OCI-LY7 (cell line): ENCODE data around the gene KIF27. TPM values are rescaled to one million over a fixed set of nuclear protein-coding genes. Genes with fewer than 3 reads are reported as not detected.
A peak's percentile ranks its signal among the peaks of the same experiment; 100 is the strongest.
"Not testable (repeated sequence)": the region's sequence is repeated elsewhere in the genome, so short reads cannot be mapped to it uniquely, and the experiment has no call there.

ENCODE experiments used
- BruUV-seq: library from RNA; stranded (reverse); fragments of 400-500 nt; replicated peaks from 2 replicates; lab custom pipeline; 2021; lab: Mats Ljungman, UMichigan
- CTCF ChIA-PET: fragments of 300-600 bp; sonication (Branson Sonifier 250); formaldehyde crosslinking; loops from one replicate; lab custom pipeline; 2022; ENCODE audit warnings: antibody characterized with exemption; ENCODE audit not compliant: unreplicated experiment; lab: Charles Lee
- POLR2A ChIA-PET: fragments of 300-600 bp; sonication (Branson Sonifier 250); formaldehyde crosslinking; loops from one replicate; lab custom pipeline; 2022; ENCODE audit warnings: antibody characterized with exemption; lab: Charles Lee
- DNase-seq: peaks from one replicate; pipeline ENCODE4 v3.0.0-alpha.2; 2015; ENCODE audit warnings: low spot score
- H2AFZ ChIP-seq: fragments of 200-600 bp; sonication (generic), shearing (Covaris generic); 2 replicates; pipeline ENCODE4 v1.6.1; 2014; ENCODE audit warnings: mild to moderate bottlenecking, antibody characterized with exemption, low read length, moderate library complexity
- H3K27ac ChIP-seq: fragments of 200-600 bp; sonication (generic); 2 replicates; pipeline ENCODE4 v1.5.1; 2014; ENCODE audit warnings: mixed run types, low read depth, mild to moderate bottlenecking, moderate library complexity, low read length, inconsistent platforms; ENCODE audit not compliant: poor library complexity, severe bottlenecking
- H3K36me3 ChIP-seq: fragments of 200-600 bp; sonication (generic); 2 replicates; pipeline ENCODE4 v1.6.1; 2014; ENCODE audit warnings: mild to moderate bottlenecking, antibody characterized with exemption, low read length, moderate library complexity, mixed read lengths; ENCODE audit not compliant: insufficient read depth
- H3K4me1 ChIP-seq: fragments of 200-600 bp; sonication (generic); 2 replicates; pipeline ENCODE4 v1.5.1; 2014; ENCODE audit warnings: mild to moderate bottlenecking, low read length; ENCODE audit not compliant: insufficient read depth, poor library complexity, severe bottlenecking
- H3K4me2 ChIP-seq: fragments of 200-600 bp; sonication (generic); 2 replicates; pipeline ENCODE4 v1.6.1; 2014; ENCODE audit warnings: mild to moderate bottlenecking, low read length
- H3K4me3 ChIP-seq: fragments of 200-600 bp; sonication (generic); 2 replicates; pipeline ENCODE4 v1.5.1; 2014; ENCODE audit warnings: mild to moderate bottlenecking, low read depth, low read length; ENCODE audit not compliant: poor library complexity, severe bottlenecking
- H3K79me2 ChIP-seq: fragments of 200-600 bp; sonication (generic); 2 replicates; pipeline ENCODE4 v1.6.1; 2016; ENCODE audit warnings: low read depth, mild to moderate bottlenecking, low read length, moderate library complexity, mixed read lengths; ENCODE audit not compliant: insufficient read depth
- H3K9me2 ChIP-seq: fragments of 200-600 bp; sonication (generic); 2 replicates; pipeline ENCODE4 v1.6.1; 2016; ENCODE audit warnings: mild to moderate bottlenecking, low read length, mixed read lengths; ENCODE audit not compliant: insufficient read depth
- H3K9me3 ChIP-seq: fragments of 200-600 bp; sonication (generic); 2 replicates; pipeline ENCODE4 v1.6.1; 2014; ENCODE audit warnings: mild to moderate bottlenecking, mixed run types, low read length, mixed read lengths
- H4K20me1 ChIP-seq: fragments of 200-600 bp; sonication (generic); 2 replicates; pipeline ENCODE4 v1.6.1; 2014; ENCODE audit warnings: mild to moderate bottlenecking, antibody characterized with exemption, low read length, moderate library complexity, mixed read lengths; ENCODE audit not compliant: insufficient read depth
- EZH2phosphoT487 ChIP-seq: fragments of 200-600 bp; sonication (generic); IDR thresholded peaks from 2 replicates; pipeline ENCODE4 v1.6.1; 2018; ENCODE audit warnings: low read depth, borderline replicate concordance, mild to moderate bottlenecking, mixed run types, antibody characterized with exemption, low read length, moderate library complexity, mixed read lengths
- intact Hi-C: fragments of 100-400 bp; cut with micrococcal nuclease; formaldehyde crosslinking; loops from one replicate; pipeline ENCODE4 v1.10.0; 2022; ENCODE audit not compliant: unreplicated experiment
- total RNA-seq, 2 experiments: library from RNA; depleted of rRNA in 1 of 2; stranded (reverse); fragments of >200 nt in 1 of 2; shearing (Covaris generic) in 1 of 2; gene quantifications; 2 replicates each; pipeline ENCODE4 v1.2.3, GENCODE V29; 2014 to 2022
- TF ChIP-seq, protein P1 (sequence below): fragments of 200-600 bp; sonication (generic); conservative IDR thresholded peaks from 2 replicates; pipeline ENCODE4 v1.5.1; 2014; ENCODE audit warnings: mild to moderate bottlenecking, antibody characterized with exemption, low read length, moderate library complexity, mixed read lengths

KIF27 gene
- total RNA-seq, 2 experiments from 2014 or later: 5.6 to 7.3 TPM

DNA sequence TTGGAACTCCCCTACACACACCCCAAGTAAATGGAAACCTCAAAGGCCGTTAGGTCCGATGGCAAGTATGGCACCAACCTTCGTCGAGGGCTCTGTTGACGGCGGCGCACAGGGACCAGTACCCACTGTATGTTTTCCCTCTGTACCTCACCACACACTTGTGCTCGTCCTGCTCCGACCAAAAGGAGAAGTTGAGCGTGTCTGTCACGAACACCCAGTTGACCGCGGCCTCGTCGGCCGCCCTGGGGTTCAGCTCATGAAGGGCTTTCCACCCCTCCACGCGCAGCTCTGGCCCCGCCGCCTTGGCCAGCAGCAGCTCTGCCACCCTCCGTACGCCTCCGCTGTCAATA, 34.8 kb upstream of the KIF27 start:
- Histone ChIP-seq H3K4me2 (peak overlapping the region; percentile 90), H3K27ac (peak overlapping the region; percentile 44), H3K4me3 (peak overlapping the region; percentile 78), H3K4me1 (peaks cover 17% of the 10 kb centered on the region), H2AFZ (peak overlapping the region; percentile 81), H3K36me3 (no peaks in the 10 kb centered on the region; the same call in none of the 2 replicates), H3K9me3 (no peaks in the 10 kb centered on the region), H4K20me1 (no peaks in the 10 kb centered on the region), H3K9me2 (no peaks in the 10 kb centered on the region), H3K79me2 (peaks cover 10% of the 10 kb centered on the region; the same call in 1 of the 2 replicates)
- TF ChIP-seq EZH2phosphoT487: no peak
- TF ChIP-seq, protein P1, sequence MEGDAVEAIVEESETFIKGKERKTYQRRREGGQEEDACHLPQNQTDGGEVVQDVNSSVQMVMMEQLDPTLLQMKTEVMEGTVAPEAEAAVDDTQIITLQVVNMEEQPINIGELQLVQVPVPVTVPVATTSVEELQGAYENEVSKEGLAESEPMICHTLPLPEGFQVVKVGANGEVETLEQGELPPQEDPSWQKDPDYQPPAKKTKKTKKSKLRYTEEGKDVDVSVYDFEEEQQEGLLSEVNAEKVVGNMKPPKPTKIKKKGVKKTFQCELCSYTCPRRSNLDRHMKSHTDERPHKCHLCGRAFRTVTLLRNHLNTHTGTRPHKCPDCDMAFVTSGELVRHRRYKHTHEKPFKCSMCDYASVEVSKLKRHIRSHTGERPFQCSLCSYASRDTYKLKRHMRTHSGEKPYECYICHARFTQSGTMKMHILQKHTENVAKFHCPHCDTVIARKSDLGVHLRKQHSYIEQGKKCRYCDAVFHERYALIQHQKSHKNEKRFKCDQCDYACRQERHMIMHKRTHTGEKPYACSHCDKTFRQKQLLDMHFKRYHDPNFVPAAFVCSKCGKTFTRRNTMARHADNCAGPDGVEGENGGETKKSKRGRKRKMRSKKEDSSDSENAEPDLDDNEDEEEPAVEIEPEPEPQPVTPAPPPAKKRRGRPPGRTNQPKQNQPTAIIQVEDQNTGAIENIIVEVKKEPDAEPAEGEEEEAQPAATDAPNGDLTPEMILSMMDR: no peak
- peak; percentile 38 for DNase-seq
- no TSS peak for BruUV-seq
- intact Hi-C loops: no loop called here
- POLR2A ChIA-PET: no interaction called here
- CTCF ChIA-PET: no interaction called here

GRCh38 chr9:83948096-83948495, 26.9 kb upstream of the KIF27 start:
- H2AFZ ChIP-seq, H3K79me2 ChIP-seq, BruUV-seq, H4K20me1 ChIP-seq, DNase-seq, POLR2A ChIA-PET, H3K9me2 ChIP-seq, H3K4me3 ChIP-seq, H3K4me2 ChIP-seq, intact Hi-C loops, CTCF ChIA-PET, H3K9me3 ChIP-seq, H3K27ac ChIP-seq, H3K4me1 ChIP-seq: not testable (repeated sequence)
- H3K36me3 ChIP-seq: peaks cover 17% of the 10 kb centered on the region

DNA sequence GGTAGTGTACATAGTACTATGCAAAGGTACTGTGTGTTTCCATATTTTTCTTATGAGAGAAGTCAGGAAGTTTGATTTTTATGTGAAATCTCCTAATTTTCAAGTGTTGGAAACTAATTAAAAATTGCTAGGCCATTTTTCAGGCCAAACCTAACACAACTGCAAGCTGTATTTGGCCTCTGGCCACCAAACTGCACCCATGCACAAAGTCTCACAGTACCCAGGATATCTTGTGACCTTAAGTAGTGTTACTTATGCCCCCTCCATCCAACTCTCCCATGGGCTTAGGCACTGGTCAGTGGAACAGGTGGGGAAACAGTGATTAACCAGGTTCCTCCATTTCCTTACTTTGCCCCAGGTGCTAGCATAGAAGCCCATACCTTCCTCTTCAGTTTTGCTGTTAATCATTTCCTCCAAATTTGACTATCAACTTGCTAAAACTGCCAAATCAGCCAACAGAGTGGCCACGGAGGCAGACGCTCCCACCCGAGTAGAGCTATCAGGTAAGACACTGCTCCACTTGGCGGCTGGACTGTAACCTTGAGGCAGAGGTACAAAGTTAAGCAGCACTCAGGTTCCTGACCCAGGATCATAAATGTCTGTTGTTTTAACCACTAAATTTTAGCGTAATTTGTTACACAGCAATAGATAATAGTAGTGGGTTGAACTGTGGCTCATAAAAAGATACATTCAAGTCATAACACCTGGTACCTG, 19.5 kb upstream of the KIF27 start:
- BruUV-seq: no TSS peak
- intact Hi-C loops: no loop called here
- H3K9me3 ChIP-seq: no peaks in the 10 kb centered on the region

More for the DNA sequence above, 19.5 kb upstream of the KIF27 start:
- TF ChIP-seq EZH2phosphoT487: no peak
- H2AFZ ChIP-seq: no peak overlapping the region
- H3K4me2 ChIP-seq: no peak overlapping the region
- ChIA-PET POLR2A (interaction anchor here (1.0 kb wide), 1 partner anchor 222 kb away, joined by 3 read pairs; no protein-coding TSS in a partner anchor), CTCF (no interaction called here)
- H3K36me3 ChIP-seq: peaks cover 13% of the 10 kb centered on the region
- H3K9me2 ChIP-seq: no peaks in the 10 kb centered on the region
- H4K20me1 ChIP-seq: no peaks in the 10 kb centered on the region
- no peaks in the 10 kb centered on the region for H3K79me2 ChIP-seq
- H3K4me1 ChIP-seq: no peaks in the 10 kb centered on the region
- no peak overlapping the region for H3K4me3 ChIP-seq
- H3K27ac ChIP-seq: no peak overlapping the region
- no peak for DNase-seq
